HL-60 (cell line): Measurements from ENCODE around the gene ROR1.

Experiments used
- DNase-seq, 2 experiments: peaks; one replicate each; pipeline ENCODE4 v3.0.0-alpha.2; 2010 to 2020; ENCODE audit warnings: low read depth in 1 of 2, low spot score in 1 of 2
- H3K27ac ChIP-seq: fragments of 250-450 bp; sonication (Bioruptor Pico); replicated peaks from 2 replicates; pipeline ENCODE4 v1.5.1; 2020; ENCODE audit warnings: mild to moderate bottlenecking, moderate library complexity
- H3K27me3 ChIP-seq: fragments of 250-450 bp; sonication (Bioruptor Pico); 2 replicates; pipeline ENCODE4 v1.5.1; 2021; ENCODE audit warnings: mild to moderate bottlenecking, moderate library complexity; ENCODE audit not compliant: insufficient read depth, poor library complexity, severe bottlenecking
- H3K4me3 ChIP-seq: replicated peaks from 2 replicates; pipeline ENCODE4 v1.5.1; 2011; ENCODE audit warnings: mild to moderate bottlenecking, control low read depth, low read length; ENCODE audit not compliant: insufficient read depth
- CTCF ChIP-seq: IDR thresholded peaks from one replicate; pipeline ENCODE4 v1.5.1; 2011; ENCODE audit warnings: low read length, control low read depth, inconsistent platforms; ENCODE audit not compliant: insufficient read depth
- GABPA ChIP-seq: IDR thresholded peaks from 2 replicates; pipeline ENCODE4 v1.6.1; 2012; ENCODE audit warnings: low read depth
- POLR2AphosphoS5 ChIP-seq: IDR thresholded peaks from 2 replicates; pipeline ENCODE4 v1.6.1; 2012; ENCODE audit warnings: low read depth
- REST ChIP-seq: IDR thresholded peaks from 2 replicates; pipeline ENCODE4 v1.6.1; 2012; ENCODE audit warnings: low read depth; ENCODE audit not compliant: insufficient replicate concordance
- SPI1 ChIP-seq: IDR thresholded peaks from 2 replicates; pipeline ENCODE4 v1.6.1; 2012; ENCODE audit warnings: low read depth, mild to moderate bottlenecking, borderline replicate concordance

Gene ROR1

GRCh38 chr1:63884486-63884885 lies 110.7 kb downstream of the ROR1 start:
- no peak for TF ChIP-seq CTCF
- no peak for TF ChIP-seq REST
- no peak for TF ChIP-seq SPI1
- no peak for TF ChIP-seq GABPA
- H3K4me3 ChIP-seq, result no peak overlapping the region
- DNase-seq, result no peak
- H3K27ac ChIP-seq, result no peak overlapping the region
- H3K27me3 ChIP-seq, result peaks cover 2% of the 10 kb centered on the region

- DNase-seq, result no peak
- TF ChIP-seq POLR2AphosphoS5, result no peak
- TF ChIP-seq CTCF, result no peak
- no peak for TF ChIP-seq REST
- no peak for TF ChIP-seq GABPA
- no peak for TF ChIP-seq SPI1
- Histone ChIP-seq H3K27ac (no peak overlapping the region), H3K4me3 (no peak overlapping the region), H3K27me3 (peaks cover 2% of the 10 kb centered on the region)
Measured at GRCh38 chr1:63885899-63886298, 112.1 kb downstream of the ROR1 start.

- Histone ChIP-seq H3K27me3 (peaks cover 2% of the 10 kb centered on the region), H3K4me3 (no peak overlapping the region), H3K27ac (no peak overlapping the region)
- no peak for DNase-seq
- TF ChIP-seq REST (no peak), SPI1 (no peak)
Measured at GRCh38 chr1:63886340-63886739, 112.5 kb downstream of the ROR1 start.

- TF ChIP-seq GABPA (no peak), REST (no peak), CTCF (no peak), POLR2AphosphoS5 (no peak), SPI1 (no peak)
- H3K27ac ChIP-seq, result no peak overlapping the region
- no peak for DNase-seq
- H3K4me3 ChIP-seq, result no peak overlapping the region
- peaks cover 2% of the 10 kb centered on the region for H3K27me3 ChIP-seq
Measured at GRCh38 chr1:63887809-63888208, 114.0 kb downstream of the ROR1 start.
